HG03045 (cell line): ENCODE measurements around the gene URB1.
"Not testable (repeated sequence)": the region's sequence is repeated elsewhere in the genome, so short reads cannot be mapped to it uniquely, and the experiment has no call there.

Source experiments
- ATAC-seq: cut with Tn5 transposase; IDR thresholded peaks from one replicate; pipeline ENCODE4 v1.9.1; 2021; ENCODE audit warnings: mild to moderate bottlenecking, moderate library complexity; ENCODE audit not compliant: unreplicated experiment

The URB1 gene

GRCh38 chr21:32392880-32393676 lies at the start of gene URB1:
TSS of gene URB1 (minus strand) at chr21:32393012. CDS start at chr21:32392910, 102 bp downstream.
- ATAC-seq, result peak; percentile 95

- ATAC-seq, result no peak
These were observed 44.9 kb upstream of the URB1 start for GRCh38 chr21:32437729-32438128.

GRCh38 chr21:32432982-32433660 lies 40.3 kb upstream of the URB1 start:
- ATAC-seq, result not testable (repeated sequence)

- no peak for ATAC-seq
These were observed 35.3 kb upstream of the URB1 start for GRCh38 chr21:32427958-32428623.

- ATAC-seq, result no peak
These were observed 33.8 kb upstream of the URB1 start for GRCh38 chr21:32426592-32427051.

- ATAC-seq, result no peak
These were observed 33.3 kb upstream of the URB1 start for GRCh38 chr21:32426066-32426465.

GRCh38 chr21:32425628-32426027 lies 32.8 kb upstream of the URB1 start:
- no peak for ATAC-seq

- no peak for ATAC-seq
These were observed 31.9 kb upstream of the URB1 start for GRCh38 chr21:32424674-32425073.

- no peak for ATAC-seq
These were observed 31.4 kb upstream of the URB1 start for GRCh38 chr21:32424191-32424535.

- ATAC-seq, result no peak
These were observed 30.7 kb upstream of the URB1 start for GRCh38 chr21:32423320-32424190.

GRCh38 chr21:32422064-32422463 lies 29.3 kb upstream of the URB1 start:
- ATAC-seq, result no peak

- no peak for ATAC-seq
These were observed 25.3 kb upstream of the URB1 start for GRCh38 chr21:32418146-32418545.

GRCh38 chr21:32415451-32416398 lies 22.9 kb upstream of the URB1 start:
- ATAC-seq, result no peak

GRCh38 chr21:32414579-32415358 lies 22.0 kb upstream of the URB1 start:
- no peak for ATAC-seq

- no peak for ATAC-seq
These were observed 21.1 kb upstream of the URB1 start for GRCh38 chr21:32413697-32414578.

- ATAC-seq, result no peak
These were observed 20.2 kb upstream of the URB1 start for GRCh38 chr21:32413015-32413504.

- ATAC-seq, result no peak
These were observed 19.6 kb upstream of the URB1 start, which contains the start of gene EVA1C for GRCh38 chr21:32412162-32413014. TSS of gene EVA1C (plus strand) at chr21:32412706. CDS start at chr21:32412854, 148 bp downstream.
